HG02798 (cell line): Measurements from ENCODE around the gene RAC3.
"Not testable (repeated sequence)": the region's sequence is repeated elsewhere in the genome, so short reads cannot be mapped to it uniquely, and the experiment has no call there.

Source experiments
- ATAC-seq: cut with Tn5 transposase; IDR thresholded peaks from one replicate; pipeline ENCODE4 v1.9.1; 2021; ENCODE audit warnings: mild to moderate bottlenecking; ENCODE audit not compliant: unreplicated experiment, poor library complexity

The RAC3 gene

DNA sequence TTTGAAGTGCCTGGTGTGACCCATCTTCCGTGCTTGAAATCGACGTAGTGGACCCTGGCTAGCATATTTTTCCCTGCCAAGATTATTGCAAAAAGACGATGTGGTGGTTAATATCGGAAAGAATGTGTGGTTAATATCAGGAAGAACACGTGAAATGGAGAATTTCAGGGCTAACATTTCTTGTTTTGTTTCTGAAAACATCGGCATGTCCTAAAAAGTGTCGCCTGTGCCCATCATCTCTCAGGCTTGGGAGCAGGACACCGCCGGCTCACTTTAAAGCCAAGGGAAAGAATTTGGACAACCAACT is 6.4 kb downstream of the RAC3 start:
- no peak for ATAC-seq

GRCh38 chr17:82038796-82039409 is 7.4 kb downstream of the RAC3 start:
- ATAC-seq: not testable (repeated sequence)

DNA sequence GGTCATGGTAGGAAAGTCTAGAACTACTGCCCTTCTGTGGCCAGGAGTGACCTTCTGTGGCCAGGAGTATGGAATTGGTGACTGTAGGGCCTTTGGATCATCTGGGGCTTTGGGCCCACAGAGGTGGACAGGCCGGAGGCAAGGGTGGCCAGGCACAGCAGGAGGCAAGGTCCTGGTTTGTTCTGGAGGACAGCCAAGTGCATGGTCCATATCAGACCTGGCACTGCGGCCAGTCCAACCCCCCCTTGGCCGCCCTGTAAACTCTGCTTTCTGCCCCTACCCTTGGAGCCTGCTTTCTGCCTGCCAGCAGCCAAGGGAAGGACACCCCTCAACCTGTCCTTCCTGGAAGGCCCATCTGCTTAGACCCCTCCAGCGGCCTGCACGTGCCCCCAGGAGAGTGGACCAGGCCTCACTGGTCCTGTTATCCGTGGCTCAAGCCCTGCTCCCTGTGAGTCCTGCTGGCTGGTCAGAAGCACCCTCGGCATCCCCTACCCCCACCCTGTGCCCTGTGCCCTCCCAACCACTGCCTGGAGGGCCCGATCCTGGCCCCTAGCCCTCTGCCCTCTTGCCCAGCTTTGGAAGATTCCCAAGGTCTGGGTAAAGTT is 8.3 kb downstream of the RAC3 start:
- ATAC-seq: no peak

- no peak for ATAC-seq
Observed at GRCh38 chr17:82041144-82041814, 9.8 kb downstream of the RAC3 start.

DNA sequence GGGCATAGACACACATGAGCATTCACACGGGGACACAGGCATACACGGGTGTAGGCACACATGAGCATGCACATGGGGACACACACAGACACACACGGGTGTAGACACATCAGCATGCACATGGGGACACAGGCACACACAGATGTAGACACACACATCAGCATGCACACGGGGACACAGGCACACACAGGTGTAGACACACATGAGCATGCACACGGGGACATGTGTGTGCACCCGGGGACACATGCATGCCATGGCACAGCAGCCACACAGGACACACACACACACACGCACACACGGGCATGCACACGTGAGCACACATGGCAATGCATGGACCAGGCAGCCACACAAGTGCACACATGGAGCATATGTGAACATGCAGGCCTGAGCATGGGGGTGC is 11.2 kb downstream of the RAC3 start:
- ATAC-seq: no peak

- ATAC-seq: no peak
Observed at GRCh38 chr17:82043507-82043906, 12.0 kb downstream of the RAC3 start.

GRCh38 chr17:82045936-82046484 is 14.5 kb downstream of the RAC3 start:
- ATAC-seq: no peak

DNA sequence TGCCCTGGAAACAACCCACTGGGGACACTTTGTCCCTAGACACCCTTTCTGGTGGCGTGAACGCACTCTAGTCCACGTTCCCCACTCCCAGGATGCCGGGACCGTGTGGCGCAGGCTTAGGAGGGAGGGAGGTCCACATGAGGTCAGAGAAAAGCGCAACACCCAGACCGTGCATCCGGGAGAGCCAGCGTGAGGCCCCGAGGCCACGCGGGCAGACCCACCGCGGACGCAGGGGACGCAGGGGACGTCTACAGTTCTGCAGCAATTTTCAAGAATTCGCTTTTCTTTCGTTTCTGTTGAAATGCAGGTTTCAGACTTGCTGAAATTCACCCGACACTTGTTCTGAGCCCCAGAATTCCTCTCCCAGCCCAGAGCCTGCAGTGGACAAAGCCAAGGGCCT is 15.4 kb downstream of the RAC3 start:
- ATAC-seq: no peak

DNA sequence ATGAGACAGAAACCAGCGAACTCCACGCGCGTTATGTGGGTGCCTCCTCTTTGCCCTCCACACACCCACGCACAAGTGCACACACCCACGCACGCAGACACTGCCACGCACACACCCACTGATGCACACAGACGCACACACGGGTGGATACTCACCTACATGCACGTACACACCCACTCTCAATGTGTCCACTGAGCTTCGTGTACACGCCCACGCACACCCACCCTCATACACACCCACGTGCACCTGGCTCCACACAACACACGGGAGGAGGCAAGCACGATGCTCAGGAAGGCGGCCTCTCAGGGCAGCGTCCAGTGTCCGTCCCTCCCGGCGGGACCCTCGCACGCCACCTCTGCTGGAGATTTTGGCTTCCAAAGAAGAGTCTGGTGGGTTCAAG is 15.9 kb downstream of the RAC3 start:
- no peak for ATAC-seq

GRCh38 chr17:82047914-82048570 is 16.6 kb downstream of the RAC3 start:
- ATAC-seq: no peak

DNA sequence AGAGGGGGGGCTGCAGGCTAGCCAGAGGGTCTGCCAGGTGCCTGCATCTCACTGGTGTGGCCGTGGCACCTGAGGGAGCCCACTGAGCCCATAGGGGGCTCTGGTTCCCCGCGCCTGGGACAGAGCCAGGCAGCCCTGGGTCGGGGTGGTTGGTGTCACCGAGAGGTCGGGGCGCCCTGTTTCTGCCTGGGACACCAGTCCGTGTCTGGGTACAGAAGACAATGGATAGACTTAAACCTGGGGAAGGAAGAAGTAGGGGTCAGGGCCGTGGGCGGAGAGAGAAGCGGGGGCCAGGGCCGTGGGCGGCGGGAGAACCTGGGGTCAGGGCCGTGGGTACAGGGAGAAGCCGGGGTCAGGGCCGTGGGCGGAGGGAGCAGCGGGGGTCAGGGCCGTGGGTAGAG is 17.1 kb downstream of the RAC3 start:
- ATAC-seq: no peak

DNA sequence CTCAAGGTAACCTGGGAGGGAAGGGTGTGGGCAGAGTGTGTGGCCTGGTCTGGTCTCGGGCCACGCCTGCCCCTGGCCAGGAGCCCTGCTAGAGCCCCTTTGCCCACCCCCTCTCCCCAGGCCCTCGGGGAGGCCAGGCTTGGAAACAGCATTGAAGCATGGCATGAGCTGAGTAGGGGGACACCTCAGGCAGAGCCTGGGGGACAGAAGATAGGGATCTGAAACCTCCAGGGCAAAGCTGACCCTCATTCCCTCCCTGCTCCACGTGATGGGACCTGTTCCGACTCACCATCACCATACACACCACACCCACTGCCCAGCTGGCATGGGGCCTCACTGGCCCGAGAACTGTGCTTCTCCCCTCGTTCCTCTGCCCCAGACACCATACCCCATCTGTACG is 17.6 kb downstream of the RAC3 start:
- ATAC-seq: no peak

DNA sequence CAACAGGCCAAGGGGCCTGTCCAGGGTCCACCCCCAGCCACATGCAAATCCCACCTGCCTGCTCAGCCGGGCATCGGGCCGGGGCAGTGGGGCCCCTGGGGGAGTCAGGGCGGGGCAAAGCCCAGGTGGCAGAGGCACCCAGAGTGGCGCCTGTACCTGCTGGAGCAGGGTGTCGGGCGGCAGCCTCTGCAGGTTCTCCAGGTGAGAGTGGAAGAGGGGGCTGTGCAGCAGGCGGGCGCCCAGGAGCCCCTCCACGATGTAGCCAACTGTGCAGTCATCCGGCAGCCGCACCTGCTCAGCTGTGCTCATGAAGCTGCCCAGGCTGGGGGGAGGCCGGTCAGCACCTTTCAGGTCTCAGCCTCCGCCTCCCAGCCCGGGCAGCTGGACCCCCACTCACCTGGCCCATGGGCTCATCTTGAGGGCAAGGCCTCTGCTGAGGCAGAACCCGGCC is 18.1 kb downstream of the RAC3 start:
- ATAC-seq: no peak

- ATAC-seq: no peak
Observed at GRCh38 chr17:82050152-82050760, 18.8 kb downstream of the RAC3 start.

GRCh38 chr17:82050761-82051641 is 19.5 kb downstream of the RAC3 start:
- ATAC-seq: peak; percentile 15

- ATAC-seq: peak; percentile 66
Observed at GRCh38 chr17:82051776-82052637, 20.5 kb downstream of the RAC3 start, which contains the start of the genes GPS1 and RFNG. GPS1 (plus strand) TSS chr17:82051898; CDS start chr17:82051932, 34 bp downstream. RFNG (minus strand) TSS chr17:82051811; CDS start chr17:82051766, 45 bp downstream.

- no peak for ATAC-seq
Observed at GRCh38 chr17:82052638-82053059, 21.2 kb downstream of the RAC3 start.

- no peak for ATAC-seq
Observed at GRCh38 chr17:82053130-82053529, 21.7 kb downstream of the RAC3 start.
